Tibial artery (tissue), 4 donors: ENCODE data around the gene VILL.

ENCODE experiments used
- DNase-seq, 2 donors: peaks; one replicate each; pipeline ENCODE4 v3.0.0-alpha.2; 2019
- H3K27ac ChIP-seq, 2 donors: fragments of 200-600 bp; sonication (generic) in 1 of 2; 1 replicate in 1 of 2; 2 replicates in 1 of 2; pipeline ENCODE4 v1.5.1; 2018 to 2019; ENCODE audit warnings: mild to moderate bottlenecking in 1 of 2
- H3K27me3 ChIP-seq, 2 donors: fragments of 200-600 bp; sonication (generic) in 1 of 2; one replicate each; pipeline versions ENCODE4 v1.5.1 to v1.6.0; 2016 to 2019
- H3K36me3 ChIP-seq, 3 donors: fragments of 200-600 bp; sonication (generic) in 2 of 3; one replicate each; pipeline ENCODE4 v1.5.1; 2016 to 2019; ENCODE audit warnings: mild to moderate bottlenecking in 2 of 3
- H3K4me1 ChIP-seq, 4 donors: fragments of 200-600 bp; sonication (generic) in 2 of 4; 1 replicate in 3 of 4; 2 replicates in 1 of 4; pipeline ENCODE4 v1.5.1; 2016 to 2019
- H3K4me3 ChIP-seq, 2 donors: fragments of 200-600 bp; sonication (generic) in 1 of 2; 1 replicate in 1 of 2; 2 replicates in 1 of 2; pipeline ENCODE4 v1.5.1; 2018 to 2019; ENCODE audit warnings: mild to moderate bottlenecking in 2 of 2
- H3K9me3 ChIP-seq, 3 donors: fragments of 200-600 bp; sonication (generic) in 1 of 3; one replicate each; pipeline ENCODE4 v1.5.1; 2016 to 2019
- intact Hi-C: fragments of 100-400 bp; cut with DNase I; formaldehyde crosslinking; loops from one replicate; pipeline ENCODE4 v1.15.0; 2023; ENCODE audit warnings: low total_unique reads
- TF ChIP-seq, protein P1 (sequence below), 2 experiments: fragments of 200-600 bp in 1 of 2; fragments of 450-650 bp in 1 of 2; IDR thresholded peaks; one replicate each; pipeline ENCODE4 v1.5.1; 2017 to 2019; ENCODE audit warnings: antibody characterized with exemption in 2 of 2, mild to moderate bottlenecking in 1 of 2, moderate library complexity in 1 of 2

VILL gene

DNA sequence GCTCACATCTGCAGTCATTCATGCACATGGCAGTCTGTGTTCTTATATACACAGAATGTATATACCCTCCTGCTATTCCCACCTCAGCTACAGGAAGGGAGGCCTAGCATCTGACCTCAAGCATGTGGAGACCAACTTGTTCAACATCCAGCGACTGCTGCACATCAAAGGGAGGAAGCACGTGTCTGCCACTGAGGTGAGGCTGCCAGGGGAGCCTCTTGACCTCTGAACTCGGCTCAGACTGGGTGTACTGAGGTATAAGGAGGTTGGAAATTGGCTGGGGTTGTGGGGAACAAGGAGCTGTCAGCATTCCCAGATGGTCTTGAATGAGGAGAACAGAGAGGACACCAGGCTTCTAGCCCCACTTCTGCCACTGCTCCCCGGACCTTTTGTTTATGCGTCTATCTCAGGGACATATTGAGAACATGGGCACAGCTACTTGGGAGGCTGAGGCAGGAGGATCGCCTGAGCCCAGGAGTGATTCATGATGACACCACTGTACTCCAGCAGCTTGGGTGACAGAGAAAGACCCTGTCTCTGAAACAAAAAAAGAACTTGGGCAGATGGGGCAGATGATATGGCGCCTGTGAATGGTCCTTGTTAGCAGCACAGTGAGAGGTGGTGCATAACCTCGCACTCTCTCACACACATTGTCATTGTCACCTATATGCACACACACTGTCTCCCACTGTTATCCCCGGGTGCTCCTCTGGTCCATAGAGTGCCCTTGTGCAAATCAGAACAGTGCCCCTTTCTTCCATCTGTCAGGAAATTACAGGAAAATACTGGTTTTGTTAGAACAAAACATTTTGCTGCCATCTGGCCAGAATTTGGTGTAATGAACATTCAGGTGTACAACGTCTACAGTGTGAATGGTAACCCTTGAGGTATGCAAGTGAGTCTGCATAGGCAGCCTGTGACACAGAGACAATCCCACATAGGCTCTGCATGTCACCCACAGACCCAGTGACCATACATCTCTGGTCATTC is 5.4 kb downstream of the VILL start:
- no peaks in the 10 kb centered on the region for H3K27me3 ChIP-seq
- no peaks in the 10 kb centered on the region for H3K9me3 ChIP-seq
- H3K4me3 ChIP-seq: no peak overlapping the region
- no peaks in the 10 kb centered on the region for H3K36me3 ChIP-seq
- peaks cover 0 to 34% (median 16%) of the 10 kb centered on the region in 4 donors for H3K4me1 ChIP-seq
- no peak overlapping the region for H3K27ac ChIP-seq
- DNase-seq: peak in 1 of 2 donors; percentile 16
- intact Hi-C loops: no loop called here
- TF ChIP-seq, protein P1, sequence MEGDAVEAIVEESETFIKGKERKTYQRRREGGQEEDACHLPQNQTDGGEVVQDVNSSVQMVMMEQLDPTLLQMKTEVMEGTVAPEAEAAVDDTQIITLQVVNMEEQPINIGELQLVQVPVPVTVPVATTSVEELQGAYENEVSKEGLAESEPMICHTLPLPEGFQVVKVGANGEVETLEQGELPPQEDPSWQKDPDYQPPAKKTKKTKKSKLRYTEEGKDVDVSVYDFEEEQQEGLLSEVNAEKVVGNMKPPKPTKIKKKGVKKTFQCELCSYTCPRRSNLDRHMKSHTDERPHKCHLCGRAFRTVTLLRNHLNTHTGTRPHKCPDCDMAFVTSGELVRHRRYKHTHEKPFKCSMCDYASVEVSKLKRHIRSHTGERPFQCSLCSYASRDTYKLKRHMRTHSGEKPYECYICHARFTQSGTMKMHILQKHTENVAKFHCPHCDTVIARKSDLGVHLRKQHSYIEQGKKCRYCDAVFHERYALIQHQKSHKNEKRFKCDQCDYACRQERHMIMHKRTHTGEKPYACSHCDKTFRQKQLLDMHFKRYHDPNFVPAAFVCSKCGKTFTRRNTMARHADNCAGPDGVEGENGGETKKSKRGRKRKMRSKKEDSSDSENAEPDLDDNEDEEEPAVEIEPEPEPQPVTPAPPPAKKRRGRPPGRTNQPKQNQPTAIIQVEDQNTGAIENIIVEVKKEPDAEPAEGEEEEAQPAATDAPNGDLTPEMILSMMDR (IDR thresholded peaks at IDR 0.05): no peak

DNA sequence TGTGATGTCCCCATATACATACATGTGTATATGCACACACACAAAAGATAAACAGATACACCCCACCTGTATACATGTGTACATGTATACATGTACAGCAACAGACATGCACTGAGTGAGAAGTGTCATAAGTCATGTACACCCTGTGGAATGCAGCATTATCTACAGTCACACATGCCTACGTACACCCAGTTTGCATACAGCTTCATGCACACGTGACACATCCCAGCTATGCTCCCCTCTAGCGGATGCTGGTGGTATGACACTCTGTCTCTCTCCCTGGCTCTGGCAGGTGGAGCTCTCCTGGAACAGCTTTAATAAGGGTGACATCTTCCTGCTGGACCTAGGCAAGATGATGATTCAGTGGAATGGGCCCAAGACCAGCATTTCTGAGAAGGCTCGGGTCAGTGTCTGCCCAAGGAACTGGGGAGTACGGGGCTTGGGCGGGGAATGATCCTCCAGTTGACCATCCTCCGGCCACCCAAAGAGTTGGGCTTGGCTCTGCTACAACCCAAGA is 6.3 kb downstream of the VILL start:
- peak; percentile 79 to 83 for DNase-seq
- H3K27me3 ChIP-seq: no peaks in the 10 kb centered on the region
- H3K9me3 ChIP-seq: no peaks in the 10 kb centered on the region
- peaks cover 0 to 34% (median 16%) of the 10 kb centered on the region in 4 donors for H3K4me1 ChIP-seq
- intact Hi-C loops: no loop called here
- H3K4me3 ChIP-seq: no peak overlapping the region
- peaks cover 0 to 9% (median 5%) of the 10 kb centered on the region in 3 donors for H3K36me3 ChIP-seq
- H3K27ac ChIP-seq: no peak overlapping the region
- TF ChIP-seq, protein P1 (IDR thresholded peaks at IDR 0.05): peak; percentile 86 to 89

DNA sequence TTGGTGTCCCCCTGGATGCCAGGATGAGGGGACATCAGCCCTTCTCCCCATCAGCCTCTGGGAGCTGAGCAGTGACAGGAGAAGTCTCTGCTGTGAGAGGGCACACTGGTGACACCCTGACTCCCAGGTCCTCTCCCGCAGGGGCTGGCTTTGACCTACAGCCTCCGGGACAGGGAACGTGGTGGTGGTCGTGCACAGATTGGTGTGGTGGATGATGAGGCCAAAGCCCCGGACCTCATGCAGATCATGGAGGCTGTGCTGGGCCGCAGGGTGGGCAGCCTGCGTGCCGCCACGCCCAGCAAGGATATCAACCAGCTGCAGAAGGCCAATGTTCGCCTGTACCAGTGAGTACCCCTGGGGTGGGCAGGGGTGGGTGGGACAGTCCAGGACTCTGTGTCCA is 6.8 kb downstream of the VILL start:
- Histone ChIP-seq H3K4me1 (peaks cover 0 to 34% (median 16%) of the 10 kb centered on the region in 4 donors), H3K27ac (peak overlapping the region in 1 of 2 donors; percentile 92), H3K36me3 (peaks cover 0 to 12% (median 9%) of the 10 kb centered on the region in 3 donors), H3K4me3 (no peak overlapping the region), H3K9me3 (no peaks in the 10 kb centered on the region), H3K27me3 (no peaks in the 10 kb centered on the region)
- TF ChIP-seq, protein P1 (IDR thresholded peaks at IDR 0.05): no peak
- intact Hi-C loops: no loop called here
- peak; percentile 19 to 72 for DNase-seq

DNA sequence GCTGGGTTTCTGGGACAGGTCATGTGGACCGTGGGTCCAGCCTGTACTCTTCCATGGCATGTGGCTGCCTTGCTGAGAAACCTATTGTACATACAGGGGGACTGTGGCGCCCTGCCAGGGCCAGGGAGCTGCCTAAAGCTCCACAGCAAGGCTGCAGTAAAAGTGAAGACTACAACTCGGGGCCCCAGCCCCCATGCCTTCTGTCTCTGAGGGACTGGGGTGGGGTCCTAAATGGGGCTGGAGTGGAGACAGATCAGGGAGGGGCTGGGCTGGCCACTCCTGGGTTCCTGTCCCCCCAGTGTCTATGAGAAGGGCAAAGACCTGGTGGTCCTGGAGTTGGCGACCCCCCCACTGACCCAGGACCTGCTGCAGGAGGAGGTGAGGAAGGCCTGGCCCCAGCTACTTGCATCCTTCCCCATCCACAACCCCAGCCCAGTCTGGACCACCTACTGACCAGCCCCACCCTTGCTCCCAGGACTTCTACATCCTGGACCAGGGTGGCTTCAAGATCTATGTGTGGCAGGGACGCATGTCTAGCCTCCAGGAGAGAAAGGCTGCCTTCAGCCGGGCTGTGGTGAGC is 7.3 kb downstream of the VILL start:
- intact Hi-C loops: no loop called here
- Histone ChIP-seq H3K27me3 (no peaks in the 10 kb centered on the region), H3K27ac (peak overlapping the region; percentile 92 to 95), H3K4me3 (peak overlapping the region in 1 of 2 donors; percentile 69), H3K9me3 (no peaks in the 10 kb centered on the region), H3K36me3 (peaks cover 0 to 12% (median 10%) of the 10 kb centered on the region in 3 donors), H3K4me1 (peaks cover 0 to 34% (median 16%) of the 10 kb centered on the region in 4 donors)
- TF ChIP-seq, protein P1 (IDR thresholded peaks at IDR 0.05): no peak
- DNase-seq: peak; percentile 24 to 72

DNA sequence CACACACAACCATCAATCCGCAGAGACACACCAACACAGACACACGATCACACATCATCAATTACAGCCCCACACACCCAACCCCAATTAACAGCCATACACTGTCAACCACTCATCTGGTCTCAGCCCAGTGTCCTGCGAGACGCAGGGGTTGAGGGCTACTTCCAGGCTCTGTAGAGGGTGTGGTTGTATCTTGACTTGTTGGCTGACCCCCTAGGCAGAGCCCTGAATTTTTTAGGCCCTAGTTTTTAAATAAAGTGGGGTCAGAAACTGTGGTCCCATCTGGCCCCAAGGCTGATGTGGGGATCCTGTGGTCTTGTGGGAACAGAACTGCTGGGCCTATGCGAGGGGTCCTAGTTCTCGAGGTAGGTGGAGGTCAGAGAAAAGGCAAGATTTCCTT is 9.2 kb downstream of the VILL start:
- no peaks in the 10 kb centered on the region for H3K27me3 ChIP-seq
- no peak overlapping the region for H3K27ac ChIP-seq
- peaks cover 0 to 12% (median 10%) of the 10 kb centered on the region in 3 donors for H3K36me3 ChIP-seq
- TF ChIP-seq, protein P1 (IDR thresholded peaks at IDR 0.05): no peak
- intact Hi-C loops: loop anchor here (5.0 to 10.0 kb wide), 3 partner anchors 37 to 165 kb away; partner anchors contain the start of genes DLEC1 and OXSR1
- H3K4me3 ChIP-seq: no peak overlapping the region
- DNase-seq: peak; percentile 19 to 59
- peaks cover 0 to 41% (median 10%) of the 10 kb centered on the region in 4 donors for H3K4me1 ChIP-seq
- H3K9me3 ChIP-seq: no peaks in the 10 kb centered on the region
